ENCODE results near the gene RALB. TPM values are rescaled to one million over a fixed set of nuclear protein-coding genes. Genes with fewer than 3 reads are reported as not detected.

Gene RALB
- total and polyA plus RNA-seq, 4 donors, result 55.0 to 65.4 (median 61.2) TPM

DNA sequence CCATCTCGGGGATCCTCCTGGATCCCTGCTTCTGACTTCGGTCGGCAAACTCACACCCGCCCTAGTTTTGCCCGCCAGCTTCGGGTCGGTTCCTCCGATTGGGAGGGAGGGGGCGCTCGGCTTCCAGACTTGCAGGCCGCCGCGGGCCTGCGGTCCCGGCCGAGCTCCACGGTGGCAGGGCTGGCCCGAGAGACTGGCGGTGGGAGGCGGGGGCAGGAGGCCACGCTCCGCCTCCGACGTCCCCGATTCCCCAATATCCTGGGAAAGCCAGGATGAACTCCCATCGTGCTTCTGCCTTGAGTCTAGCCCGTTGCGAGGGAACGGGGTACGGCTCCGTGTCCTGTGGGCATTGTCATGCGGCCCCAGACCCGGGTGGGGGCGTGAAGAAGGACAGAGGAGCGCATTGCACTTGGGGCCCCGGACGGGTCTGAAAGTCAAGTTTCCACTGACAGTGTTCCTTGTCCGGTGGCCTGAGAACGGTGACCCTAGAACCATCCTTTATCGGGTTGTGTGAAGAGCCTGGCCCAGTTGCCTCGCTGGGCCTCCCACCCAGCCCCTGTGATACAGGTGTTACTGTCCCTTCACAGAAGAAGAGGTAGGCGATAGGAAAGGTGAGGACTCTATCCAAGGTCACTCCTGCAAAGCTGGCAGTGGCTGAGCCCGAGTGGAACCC lies 90.9 kb downstream of the RALB start:
- H3K4me1 ChIP-seq (ENCODE audit: control insufficient read depth, insufficient read depth, low read length), result peaks cover 42% of the 10 kb centered on the region
- H3K27ac ChIP-seq (ENCODE audit: low read depth, low read length), result peak overlapping the region; percentile 52
- 5% methylated on average over 43 of the region's 43 CpGs for WGBS (ENCODE audit: insufficient coverage)
- H3K4me3 ChIP-seq (ENCODE audit: low read depth, low read length), result no peak overlapping the region
- H3K27me3 ChIP-seq (ENCODE audit: control insufficient read depth, insufficient read depth, low read length), result peaks cover 52% of the 10 kb centered on the region
- no peaks in the 10 kb centered on the region for H3K36me3 ChIP-seq (ENCODE audit: control insufficient read depth, insufficient read depth, low read length)
- DNase-seq (ENCODE audit: low read depth in 4 of 6, low spot score in 6 of 6), result peak in 2 of 6 donors; percentile 90 to 93
- H3K9me3 ChIP-seq (ENCODE audit: control insufficient read depth, insufficient read depth, low read length), result no peaks in the 10 kb centered on the region

Small RNA genes within 50 kb of the gene (small RNA-seq; reads per million reads assigned to genes)
- not detected for gene MTND4LP14 (ENCODE audit: low replicate concordance)

Other genes with a start within 250 kb of the RALB start
- 10 to 100 TPM; 31.5 to 42.4 TPM for gene EPB41L5, start 239.8 kb upstream of the RALB start, total RNA-seq
- 10 to 100 TPM; 26.0 to 31.5 TPM for gene EPB41L5, start 239.8 kb upstream of the RALB start, polyA plus RNA-seq (ENCODE audit: insufficient read length in 2 of 2)
- 10 to 100 TPM; 17.2 to 20.0 TPM for gene TMEM185B, start 29.5 kb upstream of the RALB start, total RNA-seq
- gene TMEM185B, start 29.5 kb upstream of the RALB start, polyA plus RNA-seq (ENCODE audit: insufficient read length in 2 of 2), result 10 to 100 TPM; 15.4 to 18.2 TPM
- gene INHBB, start 93.3 kb downstream of the RALB start, total RNA-seq, result 1 to 10 TPM; 2.0 to 2.8 TPM
- 10 to 100 TPM; 10.2 to 13.2 TPM for gene INHBB, start 93.3 kb downstream of the RALB start, polyA plus RNA-seq (ENCODE audit: insufficient read length in 2 of 2)

All from spinal cord (tissue), 10 donors.